ENCODE results near the gene CD81.

The CD81 gene

DNA sequence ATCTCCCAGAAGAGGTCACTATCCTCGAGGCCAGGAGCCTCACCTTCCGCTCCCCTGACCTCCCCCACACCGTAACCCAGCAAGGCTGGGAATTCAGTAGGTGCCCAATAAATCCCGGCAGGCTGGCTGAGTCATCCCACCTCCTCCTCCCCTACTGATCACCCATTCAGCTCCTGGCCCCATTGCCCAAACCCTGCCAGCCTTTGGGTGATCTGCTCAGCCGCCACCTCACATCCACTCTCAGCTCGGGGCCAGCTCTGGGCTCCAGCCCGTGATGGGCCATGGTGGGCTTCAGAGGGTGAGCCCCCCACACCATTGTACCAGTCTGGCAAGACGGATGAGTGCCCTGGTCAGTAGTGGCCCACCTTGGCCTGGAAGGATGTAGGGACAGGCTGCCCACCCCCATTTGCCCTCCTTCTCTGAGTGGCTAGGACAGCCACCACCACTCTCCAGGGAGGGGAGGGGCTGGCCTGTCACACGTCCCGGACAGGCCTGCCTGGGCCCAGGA is 59.0 kb downstream of the CD81 start:
- H3K9me2 ChIP-seq (replicated peaks; ENCODE audit: low read depth, low read length): no peaks in the 10 kb centered on the region
- no peaks in the 10 kb centered on the region for H3K79me2 ChIP-seq (ENCODE audit: insufficient read depth, low read length)
- no peak overlapping the region for H3K4me3 ChIP-seq (ENCODE audit: low read length, poor library complexity, severe bottlenecking)
- H3F3A ChIP-seq (ENCODE audit: low read depth): no peaks in the 10 kb centered on the region
- H3K4me1 ChIP-seq (ENCODE audit: insufficient read depth, low read length, poor library complexity, severe bottlenecking): no peaks in the 10 kb centered on the region
- H2AFZ ChIP-seq (ENCODE audit: low read length): no peak overlapping the region
- no peak overlapping the region for H3K9ac ChIP-seq (ENCODE audit: low read depth, low read length, poor library complexity, severe bottlenecking)
- H3K9me3 ChIP-seq (ENCODE audit: insufficient read depth, low read depth, low read length): no peaks in the 10 kb centered on the region
- H3K36me3 ChIP-seq (ENCODE audit: insufficient read depth, low read length): no peaks in the 10 kb centered on the region
- TF ChIP-seq CTCF (conservative IDR thresholded peaks at IDR 0.05; ENCODE audit: low read length): no peak
- no peak for TF ChIP-seq EZH2phosphoT487 (IDR thresholded peaks at IDR 0.05; ENCODE audit: borderline replicate concordance)
- H3K27me3 ChIP-seq (ENCODE audit: insufficient read depth, low read length, poor library complexity, severe bottlenecking): no peaks in the 10 kb centered on the region
- no peaks in the 10 kb centered on the region for H4K20me1 ChIP-seq (ENCODE audit: insufficient read depth, low read length, poor library complexity, severe bottlenecking)
- H3K4me2 ChIP-seq (ENCODE audit: low read depth, low read length, poor library complexity, severe bottlenecking): no peak overlapping the region

- Histone ChIP-seq H3F3A (ENCODE audit: low read depth) (no peaks in the 10 kb centered on the region), H2AFZ (ENCODE audit: low read length) (no peak overlapping the region), H3K4me1 (ENCODE audit: insufficient read depth, low read length, poor library complexity, severe bottlenecking) (no peaks in the 10 kb centered on the region), H3K27me3 (ENCODE audit: insufficient read depth, low read length, poor library complexity, severe bottlenecking) (no peaks in the 10 kb centered on the region), H3K79me2 (ENCODE audit: insufficient read depth, low read length) (no peaks in the 10 kb centered on the region), H3K9me2 (replicated peaks; ENCODE audit: low read depth, low read length) (no peaks in the 10 kb centered on the region), H3K36me3 (ENCODE audit: insufficient read depth, low read length) (no peaks in the 10 kb centered on the region), H4K20me1 (ENCODE audit: insufficient read depth, low read length, poor library complexity, severe bottlenecking) (no peaks in the 10 kb centered on the region), H3K9ac (ENCODE audit: low read depth, low read length, poor library complexity, severe bottlenecking) (no peak overlapping the region), H3K9me3 (ENCODE audit: insufficient read depth, low read depth, low read length) (no peaks in the 10 kb centered on the region), H3K4me2 (ENCODE audit: low read depth, low read length, poor library complexity, severe bottlenecking) (no peak overlapping the region), H3K4me3 (ENCODE audit: low read length, poor library complexity, severe bottlenecking) (no peak overlapping the region)
- no peak for TF ChIP-seq CTCF (conservative IDR thresholded peaks at IDR 0.05; ENCODE audit: low read length)
- no peak for TF ChIP-seq EZH2phosphoT487 (IDR thresholded peaks at IDR 0.05; ENCODE audit: borderline replicate concordance)
Measured at GRCh38 chr11:2436521-2437031, 59.5 kb downstream of the CD81 start.

DNA sequence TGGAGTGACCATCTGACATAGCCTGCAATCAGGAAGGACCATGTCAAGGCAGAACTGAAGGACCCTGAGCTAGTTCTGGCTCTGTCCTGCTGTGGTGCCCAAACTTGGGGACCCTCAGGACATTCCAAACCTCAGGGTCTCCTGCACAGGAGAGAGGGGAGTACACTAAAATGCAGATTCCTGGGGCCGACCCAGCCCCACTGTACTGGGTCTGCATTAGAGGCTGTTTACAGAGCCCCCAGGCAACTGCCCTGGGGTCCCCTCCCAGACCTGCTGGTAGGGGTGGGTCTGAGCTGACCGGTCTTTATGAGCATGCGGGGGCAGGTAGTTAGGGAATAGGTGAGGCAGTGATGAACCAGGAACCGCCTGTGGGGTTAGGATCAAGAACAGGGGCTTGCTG is 60.4 kb downstream of the CD81 start:
- Histone ChIP-seq H3F3A (ENCODE audit: low read depth) (no peaks in the 10 kb centered on the region), H3K9me3 (ENCODE audit: insufficient read depth, low read depth, low read length) (no peaks in the 10 kb centered on the region), H3K4me1 (ENCODE audit: insufficient read depth, low read length, poor library complexity, severe bottlenecking) (no peaks in the 10 kb centered on the region), H2AFZ (ENCODE audit: low read length) (no peak overlapping the region), H3K4me3 (ENCODE audit: low read length, poor library complexity, severe bottlenecking) (no peak overlapping the region), H3K36me3 (ENCODE audit: insufficient read depth, low read length) (no peaks in the 10 kb centered on the region), H3K9me2 (replicated peaks; ENCODE audit: low read depth, low read length) (no peaks in the 10 kb centered on the region), H3K27me3 (ENCODE audit: insufficient read depth, low read length, poor library complexity, severe bottlenecking) (no peaks in the 10 kb centered on the region), H3K79me2 (ENCODE audit: insufficient read depth, low read length) (no peaks in the 10 kb centered on the region), H3K4me2 (ENCODE audit: low read depth, low read length, poor library complexity, severe bottlenecking) (no peak overlapping the region), H3K9ac (ENCODE audit: low read depth, low read length, poor library complexity, severe bottlenecking) (no peak overlapping the region), H4K20me1 (ENCODE audit: insufficient read depth, low read length, poor library complexity, severe bottlenecking) (no peaks in the 10 kb centered on the region)
- TF ChIP-seq CTCF (conservative IDR thresholded peaks at IDR 0.05; ENCODE audit: low read length) (no peak), EZH2phosphoT487 (IDR thresholded peaks at IDR 0.05; ENCODE audit: borderline replicate concordance) (no peak)

Data from Loucy (cell line).